Measurements from ENCODE around the gene SCNN1A.

GRCh38 chr12:6380141-6381121 is 5.1 kb upstream of the SCNN1A start:
- TF ChIP-seq REST (IDR thresholded peaks at IDR 0.05; ENCODE audit: insufficient read depth in 1 of 2, low read depth in 2 of 2, low read length in 2 of 2) (no peak), POLR2AphosphoS5 (IDR thresholded peaks at IDR 0.05; ENCODE audit: low read depth, low read length) (no peak), SIN3A (IDR thresholded peaks at IDR 0.05; ENCODE audit: borderline replicate concordance, insufficient read depth, low read length) (no peak), TAF1 (IDR thresholded peaks at IDR 0.05; ENCODE audit: borderline replicate concordance, insufficient read depth, low read length) (no peak)

Measured in PFSK-1 (cell line).